ENCODE measurements around the gene C2orf81. TPM values are rescaled to one million over a fixed set of nuclear protein-coding genes. Genes with fewer than 3 reads are reported as not detected.

Gene C2orf81
- total and polyA plus RNA-seq, 2 of the 4 experiments (the other 2 are of a cell fraction): 0.18 to 0.74 TPM

DNA sequence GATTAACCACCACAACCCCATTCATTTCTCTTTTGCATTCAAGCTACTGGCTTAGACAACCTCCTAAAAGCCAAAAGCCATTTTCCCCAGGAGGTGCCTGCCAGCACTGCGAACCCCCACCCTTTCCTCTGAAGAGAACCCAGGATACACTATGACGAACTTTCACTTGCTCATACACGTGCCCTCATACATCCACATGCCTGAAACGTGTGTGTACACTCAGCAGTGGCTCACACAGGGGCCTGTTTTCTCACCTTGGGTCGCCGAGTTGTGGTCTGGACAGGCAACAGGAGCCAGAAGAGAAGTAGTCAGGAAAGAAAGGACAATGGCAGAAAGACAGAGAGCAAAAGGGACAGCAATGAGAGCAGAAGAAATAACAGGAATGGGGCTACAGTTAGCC is 48.7 kb downstream of the C2orf81 start:
- Histone ChIP-seq H3K27ac (ENCODE audit: insufficient read depth, low read length) (no peak overlapping the region), H2AK9ac (replicated peaks; ENCODE audit: low read depth, low read length, poor library complexity) (no peak overlapping the region), H3K18ac (ENCODE audit: low read depth, low read length) (no peak overlapping the region), H4K20me1 (ENCODE audit: insufficient read depth, low read length) (peaks cover 26% of the 10 kb centered on the region), H4K8ac (ENCODE audit: low read depth in 2 of 2, low read length in 2 of 2) (no peak overlapping the region), H2BK120ac (ENCODE audit: low read depth, low read length) (no peak overlapping the region), H3K4me2 (ENCODE audit: low read depth, low read length) (no peak overlapping the region), H3K23ac (ENCODE audit: low read depth, low read length) (no peak overlapping the region), H3K27me3 (ENCODE audit: control insufficient read depth, insufficient read depth, low read length) (no peaks in the 10 kb centered on the region), H2BK15ac (ENCODE audit: low read depth, low read length) (no peak overlapping the region), H3K4me3 (ENCODE audit: insufficient read depth, low read depth, low read length) (no peak overlapping the region), H3K9me1 (ENCODE audit: insufficient read depth, low read length) (peaks cover 3% of the 10 kb centered on the region; the same call in 1 of the 2 replicates), H3K79me1 (ENCODE audit: low read depth in 1 of 2, low read length in 2 of 2) (peaks cover 14 to 52% of the 10 kb centered on the region in 2 experiments), H3K14ac (replicated peaks; ENCODE audit: low read depth, low read length) (no peak overlapping the region), H4K5ac (ENCODE audit: low read depth, low read length) (no peak overlapping the region), H2BK20ac (ENCODE audit: low read depth, low read length) (no peak overlapping the region), H4K91ac (ENCODE audit: insufficient read depth, low read depth, low read length) (no peak overlapping the region), H3K4ac (ENCODE audit: low read depth, low read length) (no peak overlapping the region), H3K36me3 (ENCODE audit: control insufficient read depth, insufficient read depth, low read length) (peaks cover 54% of the 10 kb centered on the region), H2BK5ac (ENCODE audit: low read depth, low read length, poor library complexity, severe bottlenecking) (no peak overlapping the region), H2AK5ac (ENCODE audit: low read depth, low read length) (no peak overlapping the region), H3K56ac (ENCODE audit: extremely low read depth, insufficient read depth, low read length) (no peak overlapping the region), H2AFZ (replicated peaks; ENCODE audit: low read length, poor library complexity) (no peak overlapping the region), H3K9ac (ENCODE audit: low read depth, low read length) (no peak overlapping the region), H3K4me1 (ENCODE audit: control insufficient read depth, insufficient read depth, low read length) (peaks cover 3% of the 10 kb centered on the region; the same call in 1 of the 2 replicates), H3K9me3 (ENCODE audit: control insufficient read depth, insufficient read depth, low read length) (no peaks in the 10 kb centered on the region)
- no TSS peak for BruUV-seq (replicated peaks)
- WGBS, 2 experiments (ENCODE audit: extremely low coverage in 2 of 2, insufficient read length in 1 of 2): 84% methylated on average over 4 of the region's 6 CpGs; no CpG with 5 or more reads in 1 of the 2 experiments
- ChIA-PET POLR2A (ENCODE audit: unreplicated experiment) (no interaction called here), CTCF (no interaction called here)
- no peak for DNase-seq
- no peak for ATAC-seq (ENCODE audit: low read depth)
- in situ Hi-C loops (cut with MboI; ENCODE audit: low sequenced_read_pairs): no loop called here
- intact Hi-C loops (cut with micrococcal nuclease): no loop called here
- dilution Hi-C loops (cut with HindIII; ENCODE audit: low sequenced_read_pairs, unreplicated experiment): no loop called here
- TF ChIP-seq MAZ (IDR thresholded peaks at IDR 0.05; ENCODE audit: borderline replicate concordance, low read depth, low read length): no peak
- TF ChIP-seq BHLHE40 (IDR thresholded peaks at IDR 0.05; ENCODE audit: low read depth, low read length): no peak
- no peak for TF ChIP-seq FOS (IDR thresholded peaks at IDR 0.05; ENCODE audit: low read depth, low read length)
- TF ChIP-seq, protein P1, sequence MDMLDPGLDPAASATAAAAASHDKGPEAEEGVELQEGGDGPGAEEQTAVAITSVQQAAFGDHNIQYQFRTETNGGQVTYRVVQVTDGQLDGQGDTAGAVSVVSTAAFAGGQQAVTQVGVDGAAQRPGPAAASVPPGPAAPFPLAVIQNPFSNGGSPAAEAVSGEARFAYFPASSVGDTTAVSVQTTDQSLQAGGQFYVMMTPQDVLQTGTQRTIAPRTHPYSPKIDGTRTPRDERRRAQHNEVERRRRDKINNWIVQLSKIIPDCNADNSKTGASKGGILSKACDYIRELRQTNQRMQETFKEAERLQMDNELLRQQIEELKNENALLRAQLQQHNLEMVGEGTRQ (IDR thresholded peaks at IDR 0.05; ENCODE audit: low read depth, low read length): no peak
- no peak for TF ChIP-seq SMC3 (IDR thresholded peaks at IDR 0.05; ENCODE audit: low read depth, low read length)
- no peak for TF ChIP-seq NFE2L2 (IDR thresholded peaks at IDR 0.05; ENCODE audit: low read depth, low read length)
- TF ChIP-seq MAFK (IDR thresholded peaks at IDR 0.05; ENCODE audit: low read depth, low read length): no peak
- no peak for TF ChIP-seq POLR2A (IDR thresholded peaks at IDR 0.05; ENCODE audit: low read depth, low read length)
- TF ChIP-seq CEBPB (IDR thresholded peaks at IDR 0.05; ENCODE audit: low read depth, low read length): no peak

All from IMR-90 (cell line).